GM18907 (cell line): ENCODE measurements around the gene CDH13.

Experiments
- ATAC-seq: cut with Tn5 transposase; IDR thresholded peaks from one replicate; pipeline ENCODE4 v1.9.1; 2021; ENCODE audit warnings: mild to moderate bottlenecking, moderate library complexity; ENCODE audit not compliant: unreplicated experiment

CDH13 gene

DNA sequence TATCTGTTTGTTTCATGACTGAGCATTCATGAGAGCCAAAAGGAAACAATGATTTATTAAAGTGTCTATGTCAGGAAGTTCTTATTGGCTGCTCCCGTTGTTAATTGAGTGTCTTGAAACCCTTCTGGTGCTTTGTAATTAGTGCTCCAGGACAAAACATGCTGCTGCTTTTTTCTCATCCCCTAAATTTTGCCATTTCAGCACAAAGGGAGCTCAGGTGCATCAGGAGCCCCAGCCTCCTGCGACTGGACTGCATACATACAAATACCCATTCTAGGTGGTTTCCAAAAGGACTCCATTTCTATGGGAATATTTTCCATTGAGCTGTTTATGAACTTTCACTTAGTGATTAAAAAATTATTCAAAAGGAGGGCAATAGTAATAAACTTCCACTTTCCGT is 354.0 kb downstream of the CDH13 start:
- no peak for ATAC-seq

DNA sequence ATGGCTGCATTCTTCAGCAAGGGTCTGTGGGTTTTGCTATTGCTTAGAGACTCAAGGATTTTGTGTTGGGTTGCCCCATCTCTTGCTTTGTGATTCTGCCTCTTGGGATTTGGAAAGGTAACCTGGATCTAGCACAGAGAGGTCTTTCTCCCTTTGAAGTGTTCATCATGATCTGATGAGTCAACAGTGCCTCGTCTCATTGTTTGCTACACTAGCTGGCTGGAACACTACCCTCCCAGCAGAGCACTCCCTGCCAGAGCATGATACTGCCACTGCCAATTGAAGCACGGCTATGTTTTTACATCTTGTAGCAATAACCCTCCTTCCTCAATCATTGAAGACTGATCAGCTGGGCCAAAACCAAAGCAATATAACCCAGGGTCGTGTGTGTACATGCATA is 361.0 kb downstream of the CDH13 start:
- no peak for ATAC-seq

DNA sequence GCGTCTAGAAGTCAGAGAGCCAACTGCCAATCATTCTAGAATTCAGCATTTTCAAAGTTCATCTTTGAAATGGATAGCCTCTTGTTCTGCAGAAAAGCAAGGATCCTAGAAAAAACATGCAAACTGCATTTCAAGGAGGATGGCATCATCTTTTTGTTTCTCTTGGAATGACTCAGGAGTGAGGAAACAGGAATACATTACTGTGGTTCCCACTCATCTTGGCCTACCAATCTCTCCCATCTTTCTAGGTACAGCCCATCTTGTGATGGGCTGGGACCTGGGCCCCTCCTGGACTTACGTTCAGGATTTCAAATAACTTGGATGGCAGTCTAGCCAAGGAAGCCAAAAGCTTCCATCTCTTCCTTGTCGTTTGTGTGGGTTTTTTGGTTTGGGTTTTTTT is 363.4 kb downstream of the CDH13 start:
- ATAC-seq: no peak

DNA sequence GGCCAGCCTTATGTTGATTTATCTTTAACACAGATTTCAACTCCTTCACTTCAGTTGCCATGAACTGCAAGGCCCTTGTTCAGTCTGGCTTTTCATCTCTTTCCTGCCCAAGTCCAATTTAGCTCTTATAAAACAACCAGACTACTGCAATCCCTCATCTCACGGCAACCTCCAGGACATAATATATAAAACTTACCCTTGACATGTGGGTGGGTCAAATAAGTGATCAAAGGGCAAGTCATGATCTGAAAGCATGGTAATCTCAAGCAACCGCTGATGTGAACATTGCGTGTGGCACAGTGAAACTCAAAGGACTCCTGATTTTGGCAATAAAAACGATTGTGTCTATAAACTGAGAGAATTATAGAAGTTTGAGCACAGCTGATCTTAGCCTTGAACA is 364.6 kb downstream of the CDH13 start:
- no peak for ATAC-seq

DNA sequence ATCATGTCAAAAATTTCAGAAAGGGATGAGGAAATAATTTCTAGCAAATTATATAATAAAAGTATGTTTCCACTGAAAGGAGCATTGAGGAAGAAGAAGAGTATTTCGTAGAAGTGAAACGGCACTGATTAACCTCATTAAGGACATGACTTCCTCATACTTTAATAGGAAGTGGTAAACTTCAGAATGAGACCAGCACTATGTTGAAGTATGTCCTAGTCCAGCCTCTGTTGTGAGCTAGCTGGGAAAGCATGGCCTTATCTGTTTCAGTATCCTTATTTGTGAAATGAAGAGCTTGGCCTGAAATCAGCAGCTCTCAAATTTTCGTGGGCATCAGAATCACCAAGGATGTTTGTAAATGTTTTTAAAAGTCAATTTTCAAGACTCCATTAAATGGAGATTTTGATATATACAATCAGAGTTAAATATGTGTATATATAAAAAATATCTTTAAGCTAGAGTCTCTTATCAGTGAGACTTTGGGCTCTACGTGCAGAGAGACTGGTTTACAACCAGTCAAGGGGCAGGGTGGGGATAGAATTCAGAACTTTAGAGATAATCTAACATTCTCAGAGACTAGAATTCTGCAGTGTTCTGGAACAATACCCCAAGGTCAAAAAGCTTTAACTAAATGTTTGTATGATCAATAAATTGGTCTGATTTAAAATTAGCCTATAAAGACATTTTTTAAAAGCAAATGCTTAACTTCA is 365.4 kb downstream of the CDH13 start:
- no peak for ATAC-seq

DNA sequence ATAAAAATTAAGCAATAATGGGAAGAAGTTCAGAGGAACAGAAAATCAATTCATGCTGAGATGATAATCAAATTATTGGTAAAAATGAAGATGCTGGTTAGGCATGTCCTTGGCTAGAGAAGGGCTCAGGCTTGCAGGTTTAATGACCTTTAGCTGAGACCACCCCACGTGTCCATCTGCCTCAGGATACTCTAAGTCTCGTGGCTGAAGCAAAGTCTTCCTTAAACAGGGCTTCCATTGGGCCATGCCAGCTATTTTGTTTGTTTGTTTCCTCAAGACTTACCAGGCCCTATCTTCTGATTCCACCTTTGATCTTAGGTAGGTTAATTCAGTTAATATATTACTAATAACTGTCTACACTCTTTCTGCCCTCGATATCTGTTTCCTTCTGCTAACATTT is 366.0 kb downstream of the CDH13 start:
- ATAC-seq: no peak

DNA sequence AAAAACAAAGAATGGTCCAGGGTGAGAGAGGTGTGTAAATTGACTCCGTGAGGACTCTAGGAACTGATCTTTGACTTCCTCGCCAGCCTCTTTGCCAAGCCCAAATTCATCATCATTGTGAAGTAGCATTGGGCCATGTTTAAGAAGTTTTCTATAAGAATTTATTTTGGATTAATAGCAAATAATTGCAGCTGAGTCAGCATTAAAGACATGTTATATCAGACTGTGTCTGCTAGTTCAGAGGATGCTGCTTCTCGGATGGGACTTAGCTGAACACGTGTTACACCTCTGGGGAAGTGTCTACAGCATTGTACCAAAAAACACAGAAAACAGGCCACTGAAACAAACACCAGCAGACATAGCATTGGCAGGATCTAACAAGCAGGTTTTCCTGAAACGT is 366.6 kb downstream of the CDH13 start:
- ATAC-seq: no peak

DNA sequence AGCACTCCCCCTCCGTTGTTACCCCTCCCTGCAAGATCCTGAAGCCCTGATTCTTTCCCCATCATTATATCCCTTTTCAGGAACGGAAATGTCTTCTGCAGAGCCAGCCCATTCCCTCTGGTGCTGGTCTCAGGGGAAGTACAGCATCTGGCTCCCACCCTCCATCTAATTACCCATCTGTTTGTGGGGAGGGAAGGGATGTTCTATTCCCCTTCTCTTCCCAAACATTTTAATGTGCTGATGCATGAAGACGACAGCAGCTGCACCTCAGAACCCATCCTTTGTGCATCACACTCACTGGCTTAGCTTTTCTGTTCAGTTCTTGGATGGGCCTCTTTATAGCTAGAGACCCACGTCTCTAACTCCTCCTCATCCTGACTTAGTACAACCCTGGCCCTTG is 367.2 kb downstream of the CDH13 start:
- no peak for ATAC-seq

DNA sequence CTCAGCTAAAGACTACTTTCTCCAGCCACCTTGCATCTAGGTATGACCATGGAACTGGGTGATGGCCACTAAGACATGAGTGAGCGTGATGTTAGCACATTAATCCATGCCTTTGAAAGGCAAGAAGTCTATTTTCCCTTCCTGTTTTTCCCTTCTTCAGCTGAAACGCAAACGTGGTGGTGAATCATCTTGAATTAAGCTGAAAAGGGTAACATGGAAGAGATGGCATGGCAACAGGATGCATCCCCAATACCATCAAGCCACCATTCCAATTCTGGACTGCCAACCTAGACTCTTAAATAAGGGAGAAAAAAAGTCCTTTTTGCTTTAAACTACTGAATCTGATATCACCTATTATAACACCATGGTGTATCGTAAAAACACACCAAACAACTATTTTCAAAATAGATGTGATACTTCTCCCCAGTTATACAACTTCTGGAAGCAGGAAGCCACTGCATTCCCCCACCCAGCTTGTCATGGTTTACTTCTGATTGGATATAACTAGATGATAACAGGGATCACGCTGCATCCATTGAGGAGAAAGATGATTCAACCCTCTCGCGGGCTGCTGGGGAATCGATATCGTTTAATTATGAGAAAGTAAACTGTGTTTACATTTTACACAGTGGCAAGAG is 368.6 kb downstream of the CDH13 start:
- no peak for ATAC-seq

DNA sequence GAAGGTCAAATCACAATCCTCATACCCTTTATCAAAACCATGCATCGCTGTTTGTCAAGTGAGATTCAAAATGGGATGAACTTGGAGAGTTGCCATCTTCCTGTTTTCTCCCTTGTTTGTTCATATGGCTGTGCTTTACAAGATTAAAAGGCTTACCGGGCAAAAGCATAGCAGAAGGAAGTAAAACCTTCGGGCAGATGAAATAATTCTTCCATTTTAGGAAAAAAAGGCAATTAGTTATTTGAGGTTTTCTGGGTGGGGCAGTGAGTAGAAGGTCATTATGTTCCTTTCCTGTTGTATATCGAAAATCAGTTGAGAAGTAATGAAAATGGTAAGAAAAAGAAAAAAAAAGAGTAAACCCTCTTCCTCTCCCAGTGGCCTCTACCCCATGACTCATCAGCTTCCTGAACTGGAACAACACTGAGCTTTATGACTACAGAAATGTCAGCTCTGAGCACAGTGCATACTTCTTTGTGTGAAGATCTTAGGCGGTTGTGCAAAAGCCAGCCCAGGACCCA is 369.2 kb downstream of the CDH13 start:
- ATAC-seq: no peak

DNA sequence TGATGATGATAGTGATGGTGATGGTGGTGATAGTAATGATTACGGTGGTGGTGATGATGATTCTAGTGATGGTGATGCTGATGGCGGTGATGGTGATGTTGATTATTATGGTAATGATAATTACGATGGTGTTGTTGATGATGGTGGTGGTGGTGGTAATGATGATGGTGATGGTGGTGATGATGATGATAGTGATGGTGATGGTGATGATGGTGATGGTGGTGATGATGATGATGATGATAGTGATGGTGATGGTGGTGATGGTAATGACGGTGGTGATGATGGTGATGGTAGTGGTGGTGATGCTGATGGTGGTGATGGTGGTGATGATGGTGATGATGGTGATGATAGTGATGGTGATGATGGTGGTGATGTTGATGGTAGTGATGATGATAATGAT is 370.0 kb downstream of the CDH13 start:
- ATAC-seq: no peak

DNA sequence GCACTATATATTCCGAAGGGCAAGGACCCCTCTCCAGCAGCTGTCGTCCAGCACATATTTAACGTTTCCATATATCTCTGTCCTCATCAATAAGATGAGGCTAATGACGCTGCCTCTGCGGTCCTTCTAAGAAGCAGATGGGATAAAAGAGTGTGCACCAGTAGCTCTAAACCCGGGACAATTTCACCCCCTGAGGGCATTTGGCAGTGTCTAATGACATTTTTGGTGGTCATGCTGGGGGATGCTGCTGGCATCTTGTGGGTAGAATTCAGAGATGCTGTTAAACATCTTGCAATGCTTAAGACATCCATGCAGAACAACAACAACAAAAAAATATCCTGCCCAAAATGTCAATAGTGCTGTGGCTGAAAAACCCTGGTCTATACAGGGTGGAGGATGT is 372.9 kb downstream of the CDH13 start:
- no peak for ATAC-seq

DNA sequence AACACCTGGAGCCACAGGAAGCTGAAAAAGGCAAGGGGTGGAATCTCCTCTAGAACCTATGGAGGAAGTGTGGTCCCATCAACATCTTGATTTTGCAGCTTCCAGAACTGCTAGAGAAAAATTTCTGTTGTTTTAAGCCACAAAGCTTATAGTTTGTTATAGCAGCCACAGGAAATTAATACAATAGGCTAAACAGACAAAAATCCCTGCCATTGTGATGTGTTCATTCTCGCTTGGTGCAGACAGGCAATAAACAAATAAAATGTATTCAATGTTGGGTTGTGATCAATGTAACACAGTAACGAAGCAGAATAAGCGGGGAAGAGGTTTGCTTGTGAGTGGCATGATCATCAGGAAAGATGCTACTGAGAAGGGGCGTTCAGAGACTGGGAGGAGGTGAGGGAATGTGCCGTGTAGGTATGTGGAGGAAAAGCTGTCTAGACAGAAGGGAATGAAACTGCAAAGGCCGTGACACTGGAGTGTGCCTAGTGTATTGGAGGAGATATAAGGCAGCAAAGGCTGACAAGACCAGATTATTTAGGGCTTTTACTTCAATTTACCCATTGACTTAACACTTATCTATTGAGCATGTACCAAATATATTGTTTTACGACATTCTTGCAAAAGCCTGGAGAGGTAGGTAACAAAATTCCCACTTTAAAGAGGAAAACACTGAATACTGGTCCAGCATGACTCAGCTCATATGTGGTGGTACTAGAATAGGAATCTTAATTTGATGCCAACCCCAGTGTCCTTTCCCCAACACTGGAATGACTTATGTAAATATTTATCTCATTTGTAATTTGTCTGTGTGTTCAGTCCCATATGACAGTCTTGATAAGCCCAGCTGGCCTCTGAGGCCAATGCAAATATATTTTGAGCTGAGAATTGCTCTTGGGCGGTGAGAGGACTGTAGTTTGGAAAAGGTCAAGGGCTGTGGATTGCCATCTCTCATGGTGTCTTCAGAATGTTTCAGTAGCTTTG is 375.9 kb downstream of the CDH13 start:
- no peak for ATAC-seq

DNA sequence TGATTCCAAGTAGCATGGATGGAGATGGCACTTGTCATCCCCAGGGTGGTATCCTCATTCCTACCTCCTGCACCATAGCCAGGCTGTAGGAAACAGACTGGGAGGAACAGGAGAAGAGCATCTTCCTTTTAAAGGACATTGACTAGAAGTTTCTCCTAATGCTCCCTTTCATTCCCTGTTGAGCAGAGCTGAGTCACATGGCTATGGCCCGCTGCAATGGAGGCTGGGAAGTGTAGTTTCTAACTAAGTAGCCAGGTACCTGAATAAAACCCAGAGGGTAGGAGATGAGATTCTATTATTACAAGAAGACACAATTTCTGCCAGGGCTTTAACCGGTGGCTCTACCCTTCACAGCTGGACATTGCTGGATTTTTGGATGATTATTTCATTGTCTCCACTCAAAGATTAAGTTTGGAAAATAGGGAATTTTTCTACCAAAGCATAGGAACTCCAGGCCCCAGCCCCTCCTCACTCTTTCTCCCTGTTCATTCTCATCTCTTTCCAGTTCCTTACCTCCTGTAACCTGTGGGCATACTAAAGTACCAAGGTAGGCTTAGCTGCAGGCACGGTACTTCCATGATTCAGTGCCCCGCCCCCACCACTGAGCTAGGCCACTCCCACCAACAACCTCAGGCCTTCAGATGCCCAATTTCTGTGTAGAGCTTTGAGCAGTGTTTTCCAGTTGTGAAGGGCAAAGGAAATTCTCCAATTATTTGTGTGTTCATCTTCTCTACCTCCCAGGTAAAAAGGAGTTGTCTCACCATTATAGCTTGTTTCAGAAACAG is 378.3 kb downstream of the CDH13 start:
- ATAC-seq: no peak

DNA sequence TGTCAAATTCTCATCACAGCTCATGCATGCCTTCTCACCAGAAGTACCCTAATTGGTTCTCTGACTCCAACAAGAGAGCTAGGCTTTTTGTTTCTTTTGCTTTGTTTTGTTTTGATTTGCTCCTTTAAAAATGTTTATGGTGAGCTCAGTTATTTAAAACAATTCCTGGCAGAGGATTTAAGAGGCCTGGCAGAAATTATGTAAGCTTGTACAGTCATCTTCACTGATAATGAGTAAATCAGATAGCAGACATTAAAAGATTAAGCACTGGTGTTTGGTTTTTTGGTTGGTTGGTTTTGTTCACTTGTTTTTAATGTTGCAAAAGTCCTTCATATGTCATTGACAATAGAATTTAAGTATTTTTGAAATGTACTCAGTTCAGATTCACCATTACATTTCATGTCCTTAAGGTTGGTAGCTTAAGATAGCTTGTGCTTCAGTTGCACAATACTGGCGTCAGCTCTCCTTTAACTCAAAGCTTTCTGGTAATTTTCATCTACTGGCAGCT is 378.9 kb downstream of the CDH13 start:
- no peak for ATAC-seq

DNA sequence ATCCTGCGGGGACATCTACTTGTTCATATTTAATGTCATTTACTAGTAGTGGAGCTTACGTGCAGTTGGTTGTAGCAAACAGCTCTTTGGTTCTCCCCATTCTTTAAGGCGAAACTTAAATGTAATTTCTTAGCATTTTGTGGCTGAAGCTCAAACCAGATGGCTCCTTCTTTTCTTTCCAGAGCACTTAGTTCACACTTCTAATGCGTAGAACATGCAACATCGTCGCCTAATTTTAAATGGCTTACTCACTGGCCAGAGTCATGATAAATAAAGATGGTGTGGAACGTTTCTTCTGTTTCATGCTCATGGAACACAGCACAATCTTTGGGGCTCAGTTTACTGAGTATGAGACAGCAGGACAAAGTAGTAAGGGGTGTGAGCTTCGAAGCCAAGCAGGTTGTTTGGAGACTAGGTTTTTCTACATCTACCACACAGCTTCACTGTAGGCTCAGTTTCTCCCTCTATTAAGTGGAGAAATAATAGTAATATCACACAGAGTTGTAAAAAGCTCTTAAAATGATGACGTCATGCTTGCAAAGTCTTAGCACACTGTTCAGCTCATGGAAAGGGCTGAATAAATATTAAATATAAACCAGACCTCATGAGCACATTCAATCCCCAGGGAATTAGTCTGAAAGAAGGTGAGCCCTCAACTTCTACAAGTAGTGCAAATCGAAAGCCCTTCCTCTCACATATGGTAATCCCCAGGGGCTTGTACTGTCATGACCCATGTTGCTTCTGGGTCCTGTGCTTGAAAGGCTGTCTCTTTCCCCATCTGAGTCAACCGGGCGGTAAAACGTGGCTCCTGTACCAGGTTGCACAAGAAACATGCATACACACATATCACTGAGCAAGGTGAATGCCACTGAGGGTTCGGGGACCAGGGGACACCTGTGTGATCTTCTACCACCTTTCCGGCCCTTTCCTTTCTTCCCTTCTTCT is 384.3 kb downstream of the CDH13 start:
- no peak for ATAC-seq

DNA sequence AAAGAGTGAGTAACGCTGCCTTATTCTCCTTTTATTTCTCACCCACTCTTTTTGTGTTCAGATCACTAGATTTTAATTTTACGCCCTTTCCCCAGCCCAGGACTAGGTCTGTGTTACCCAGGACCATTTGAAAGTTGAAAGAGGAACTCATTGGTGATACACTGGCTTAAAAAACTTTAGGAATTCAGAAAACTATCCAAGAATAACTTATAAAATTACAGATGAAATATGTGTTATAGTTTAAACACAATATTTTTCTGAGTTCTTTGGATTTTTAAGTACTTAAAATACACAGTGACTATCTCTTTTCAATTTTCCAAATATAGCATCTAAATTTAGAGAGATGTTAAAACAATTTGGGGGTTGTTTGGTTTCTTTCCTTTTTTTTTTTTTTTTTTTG is 385.2 kb downstream of the CDH13 start:
- ATAC-seq: no peak

DNA sequence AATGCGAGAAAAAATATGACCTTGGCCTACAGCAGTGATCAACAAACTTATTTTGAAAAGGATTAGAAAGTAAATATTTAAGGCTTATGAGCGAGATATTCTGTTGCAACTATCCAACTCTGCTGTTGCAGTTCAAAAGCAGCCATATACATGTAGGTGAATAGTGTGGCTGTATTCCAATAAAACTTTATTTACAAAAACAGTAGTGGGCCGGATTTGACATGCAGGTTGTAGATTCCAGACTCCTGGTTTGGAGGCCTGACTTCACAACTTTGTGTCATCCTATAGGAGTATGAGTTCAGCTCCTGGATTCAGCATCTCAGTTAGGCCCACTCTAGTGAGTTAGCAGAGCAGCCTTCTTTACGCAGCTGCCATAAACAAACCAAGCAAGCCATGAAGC is 386.3 kb downstream of the CDH13 start:
- no peak for ATAC-seq

DNA sequence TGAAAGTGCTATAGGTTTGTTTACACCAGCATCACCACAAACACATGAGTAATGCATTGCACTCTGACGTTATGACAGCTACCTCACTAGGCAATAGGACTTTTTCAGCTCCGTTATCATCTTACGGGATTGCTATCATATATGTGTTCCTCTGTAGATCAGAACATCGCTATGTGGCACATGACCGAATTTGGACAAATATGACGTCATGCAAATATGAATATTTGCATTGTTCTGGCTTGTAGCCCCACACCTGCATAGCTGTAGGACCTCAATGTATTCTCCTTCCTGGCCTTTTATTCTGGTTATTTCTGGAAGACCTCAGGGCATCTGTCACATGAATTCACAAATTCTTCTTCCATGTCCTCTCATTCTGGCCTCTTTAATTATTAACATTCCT is 393.2 kb downstream of the CDH13 start:
- ATAC-seq: no peak
